Ishikawa (cell line): ENCODE data around the gene BTBD2.

Experiments
- CEBPB ChIP-seq: IDR thresholded peaks from 2 replicates; pipeline ENCODE4 v1.6.1; 2012
- CREB1 ChIP-seq: IDR thresholded peaks from 2 replicates; pipeline ENCODE4 v1.6.1; 2012; ENCODE audit warnings: low read depth
- EGR1 ChIP-seq: IDR thresholded peaks from 2 replicates; pipeline ENCODE4 v1.6.1; 2012
- EP300 ChIP-seq: IDR thresholded peaks from 2 replicates; pipeline ENCODE4 v1.6.1; 2012; ENCODE audit warnings: borderline replicate concordance
- FOXM1 ChIP-seq: IDR thresholded peaks from 2 replicates; pipeline ENCODE4 v1.6.1; 2012; ENCODE audit warnings: low read depth, borderline replicate concordance
- MAX ChIP-seq: IDR thresholded peaks from 2 replicates; pipeline ENCODE4 v1.6.1; 2012
- NFIC ChIP-seq: IDR thresholded peaks from 2 replicates; pipeline ENCODE4 v1.6.1; 2012
- RAD21 ChIP-seq: IDR thresholded peaks from 2 replicates; pipeline ENCODE4 v1.6.1; 2012; ENCODE audit warnings: low read depth
- REST ChIP-seq: IDR thresholded peaks from 2 replicates; pipeline ENCODE4 v1.6.1; 2012; ENCODE audit warnings: low read depth, mild to moderate bottlenecking
- TAF1 ChIP-seq: IDR thresholded peaks from 2 replicates; pipeline ENCODE4 v1.6.1; 2012; ENCODE audit warnings: low read depth, mild to moderate bottlenecking
- TCF12 ChIP-seq: IDR thresholded peaks from 2 replicates; pipeline ENCODE4 v1.6.1; 2012; ENCODE audit warnings: low read depth
- TEAD4 ChIP-seq: IDR thresholded peaks from 2 replicates; pipeline ENCODE4 v1.6.1; 2012
- USF1 ChIP-seq: IDR thresholded peaks from 2 replicates; pipeline ENCODE4 v1.6.1; 2012
- YY1 ChIP-seq: IDR thresholded peaks from 2 replicates; pipeline ENCODE4 v1.6.1; 2012; ENCODE audit warnings: low read depth
- ZBTB7A ChIP-seq: IDR thresholded peaks from 2 replicates; pipeline ENCODE4 v1.6.1; 2012; ENCODE audit warnings: low read depth

Gene BTBD2

GRCh38 chr19:2032296-2032941, 16.9 kb upstream of the BTBD2 start:
- TF ChIP-seq FOXM1 (no peak), EP300 (peak; percentile 80), YY1 (0 out of 2 replicates have a peak, but pooled peaks have one; percentile 19), TEAD4 (no peak), CREB1 (no peak), CEBPB (no peak), RAD21 (peak; percentile 12; the same call in 1 of the 2 replicates), MAX (peak; percentile 67), USF1 (peak; percentile 3; the same call in 1 of the 2 replicates), NFIC (peak; percentile 93), ZBTB7A (no peak), TAF1 (no peak), EGR1 (no peak), REST (no peak), TCF12 (peak; percentile 90)

- peak; percentile 76 for TF ChIP-seq CEBPB
- no peak for TF ChIP-seq EGR1
- TF ChIP-seq NFIC, result peak; percentile 71
- no peak for TF ChIP-seq CREB1
- no peak for TF ChIP-seq TEAD4
- TF ChIP-seq TAF1, result no peak
- TF ChIP-seq MAX, result peak; percentile 31; the same call in 1 of the 2 replicates
Observed at GRCh38 chr19:2027361-2027760, 11.8 kb upstream of the BTBD2 start.

GRCh38 chr19:2026770-2027169, 11.3 kb upstream of the BTBD2 start:
- TF ChIP-seq CEBPB (no peak), FOXM1 (no peak), TEAD4 (no peak), EGR1 (no peak), RAD21 (no peak), CREB1 (no peak), MAX (no peak), REST (no peak), TCF12 (no peak), TAF1 (no peak), ZBTB7A (no peak), USF1 (no peak), NFIC (no peak), YY1 (no peak), EP300 (no peak)

DNA sequence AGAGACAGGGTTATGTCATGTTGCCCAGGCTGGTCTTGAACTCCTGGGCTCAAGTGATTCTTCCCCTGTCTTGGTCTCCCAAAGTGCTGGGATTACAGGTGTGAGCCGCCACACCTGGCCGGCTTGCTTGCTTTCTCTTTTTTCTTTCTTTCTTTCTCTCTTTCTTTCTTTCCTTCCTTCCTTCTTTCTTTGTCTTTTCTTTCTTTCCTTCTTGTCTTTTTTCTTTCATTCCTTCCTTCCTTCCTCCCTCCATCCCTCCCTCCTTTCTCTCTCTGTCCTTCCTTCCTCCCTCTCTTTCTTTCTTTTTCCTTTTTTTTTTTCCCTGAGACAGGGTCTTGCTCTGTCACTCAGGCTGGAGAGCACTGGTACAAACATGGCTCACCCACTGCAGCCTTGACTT, 6.8 kb upstream of the BTBD2 start:
- TF ChIP-seq ZBTB7A, result no peak
- no peak for TF ChIP-seq REST
